A549 (cell line): ENCODE measurements around the gene RAPGEF6. TPM values are rescaled to one million over a fixed set of nuclear protein-coding genes. Genes with fewer than 3 reads are reported as not detected.

Source experiments
- ATAC-seq, 2 experiments: fragments of 200-7000 bp in 1 of 2; fragments of >200 bp in 1 of 2; cut with Nextera tagmentation in 1 of 2; cut with Tn5 transposase in 1 of 2; 3 replicates each; pipeline versions ENCODE4 v1.8.0 to v1.9.1; 2018 to 2020; ENCODE audit warnings: mild to moderate bottlenecking in 1 of 2, moderate library complexity in 1 of 2
- CTCF ChIA-PET: fragments of 300-600 bp; sonication (Branson Sonifier 250); formaldehyde crosslinking; extraction: SDS; loops from one replicate; lab custom pipeline; 2021; ENCODE audit warnings: antibody characterized with exemption, inconsistent platforms; lab: Yijun Ruan, JAX
- POLR2A ChIA-PET: fragments of 350-600 bp; formaldehyde crosslinking; extraction: SDS; loops from one replicate; lab custom pipeline; 2021; ENCODE audit warnings: antibody characterized with exemption, inconsistent platforms; lab: Yijun Ruan, JAX
- DNase-seq, 2 experiments: peaks; one replicate each; pipeline versions ENCODE4 v3.0.0 to v3.0.0-alpha.2; 2011 to 2016; ENCODE audit warnings: low read depth in 1 of 2, low spot score in 1 of 2
- FAIRE-seq: peaks from 2 replicates; lab custom pipeline; 2011; peaks lifted over from hg19 to GRCh38; lab: Jason Lieb, UNC
- H3K27ac ChIP-seq, 2 experiments: fragments of >200 bp; sonication (Bioruptor Twin); formaldehyde crosslinking; 3 replicates each; pipeline ENCODE4 v1.5.1; 2016 to 2017
- H3K4me1 ChIP-seq: fragments of >200 bp; sonication (Bioruptor Twin); formaldehyde crosslinking; 3 replicates; pipeline ENCODE4 v1.6.1; 2016
- H3K4me2 ChIP-seq: fragments of >200 bp; sonication (Bioruptor Twin); formaldehyde crosslinking; 3 replicates; pipeline ENCODE4 v1.6.1; 2016
- H3K4me3 ChIP-seq: fragments of >200 bp; sonication (Bioruptor Twin); formaldehyde crosslinking; 3 replicates; pipeline ENCODE4 v1.5.1; 2016
- H3K9me3 ChIP-seq: fragments of >200 bp; sonication (Bioruptor Twin); formaldehyde crosslinking; 3 replicates; pipeline ENCODE4 v1.6.1; 2016
- CBX2 ChIP-seq: fragments of 200-600 bp; sonication (generic); IDR thresholded peaks from 2 replicates; pipeline ENCODE4 v1.6.1; 2016; ENCODE audit warnings: low read depth, mild to moderate bottlenecking, borderline replicate concordance
- CEBPB ChIP-seq, 2 experiments: fragments of >200 bp in 1 of 2; sonication (Bioruptor Twin) in 1 of 2; formaldehyde crosslinking in 1 of 2; IDR thresholded peaks; 2 replicates each; pipeline ENCODE4 v1.6.1; 2012 to 2016
- CHD4 ChIP-seq: fragments of 200-600 bp; sonication (generic); IDR thresholded peaks from 2 replicates; pipeline ENCODE4 v1.6.1; 2016; ENCODE audit warnings: antibody characterized with exemption, mild to moderate bottlenecking, borderline replicate concordance
- ESRRA ChIP-seq: fragments of 150-350 bp; IDR thresholded peaks from 2 replicates; pipeline ENCODE4 v1.6.1; 2014; ENCODE audit warnings: mild to moderate bottlenecking, low read length, borderline replicate concordance
- FOSB ChIP-seq: fragments of 250-450 bp; sonication (Bioruptor Pico); IDR thresholded peaks from 2 replicates; pipeline ENCODE4 v1.5.0; 2020; ENCODE audit warnings: mild to moderate bottlenecking, moderate library complexity
- HEYL ChIP-seq: fragments of 250-450 bp; sonication (Bioruptor Pico); IDR thresholded peaks from 2 replicates; pipeline ENCODE4 v1.8.0; 2021; ENCODE audit warnings: mild to moderate bottlenecking, moderate library complexity
- JUN ChIP-seq, 2 experiments: fragments of >200 bp; sonication (Bioruptor Twin); formaldehyde crosslinking; IDR thresholded peaks; 2 replicates in 1 of 2; 3 replicates in 1 of 2; pipeline ENCODE4 v1.6.1; 2016 to 2017
- JUNB ChIP-seq: fragments of >200 bp; sonication (Bioruptor Twin); formaldehyde crosslinking; IDR thresholded peaks from 2 replicates; pipeline ENCODE4 v1.6.1; 2016
- KDM5A ChIP-seq: fragments of 200-600 bp; sonication (generic); IDR thresholded peaks from 2 replicates; pipeline ENCODE4 v1.6.1; 2016; ENCODE audit warnings: antibody characterized with exemption, mild to moderate bottlenecking
- MYC ChIP-seq: IDR thresholded peaks from 2 replicates; pipeline ENCODE4 v1.6.1; 2012; ENCODE audit warnings: mild to moderate bottlenecking, inconsistent platforms, low read length, improper control_type of control experiment, borderline replicate concordance
- NFE2L2 ChIP-seq: fragments of 150-350 bp; conservative IDR thresholded peaks from 2 replicates; pipeline ENCODE4 v1.6.1; 2014; ENCODE audit warnings: low read length
- NR3C1 ChIP-seq: fragments of >200 bp; sonication (Bioruptor Twin); formaldehyde crosslinking; IDR thresholded peaks from 3 replicates; pipeline ENCODE4 v1.6.1; 2017
- POLR2AphosphoS2 ChIP-seq: conservative IDR thresholded peaks from 2 replicates; pipeline ENCODE4 v1.6.1; 2012; ENCODE audit warnings: low read length, improper control_type of control experiment, inconsistent platforms
- RNF2 ChIP-seq: fragments of 200-600 bp; sonication (generic); IDR thresholded peaks from 2 replicates; pipeline ENCODE4 v1.6.1; 2016; ENCODE audit warnings: low read depth, mild to moderate bottlenecking, antibody characterized with exemption, moderate library complexity, borderline replicate concordance
- SMC3 ChIP-seq: fragments of >200 bp; sonication (Bioruptor Twin); formaldehyde crosslinking; IDR thresholded peaks from 3 replicates; pipeline ENCODE4 v1.6.1; 2018; ENCODE audit warnings: inconsistent platforms
- ZSCAN20 ChIP-seq: fragments of 250-450 bp; sonication (Bioruptor Pico); IDR thresholded peaks from 2 replicates; pipeline ENCODE4 v1.8.0; 2022; ENCODE audit warnings: mild to moderate bottlenecking, moderate library complexity
- WGBS: methylation state at CpG from one replicate; pipeline ENCODE4 v1.1.6; 2017; ENCODE audit errors: missing lambda C conversion rate; 5-methylcytosine and 5-hydroxymethylcytosine counted together
- polyA plus RNA-seq, 4 experiments: library from polyadenylated mRNA; depleted of rRNA in 3 of 4; stranded (reverse); fragments of >200 nt; fragmentation: RNase III in 1 of 4; extraction: RNeasy Plus Mini Kit Qiagen cat#74134 plus additional on column Dnase treatment in 1 of 4; gene quantifications; 2 replicates in 3 of 4; 3 replicates in 1 of 4; pipeline ENCODE4 v1.2.3, GENCODE V29; 2011 to 2017
- TF ChIP-seq, protein P1 (sequence below): fragments of 450-650 bp; IDR thresholded peaks from 2 replicates; pipeline ENCODE4 v1.6.1; 2014; ENCODE audit warnings: antibody characterized with exemption
- TF ChIP-seq, protein P2 (sequence below): fragments of 150-350 bp; IDR thresholded peaks from 2 replicates; pipeline ENCODE4 v1.6.1; 2014; ENCODE audit warnings: low read depth, mild to moderate bottlenecking, low read length
- TF ChIP-seq, protein P3 (sequence below): fragments of >200 bp; sonication (Bioruptor Twin); formaldehyde crosslinking; IDR thresholded peaks from 3 replicates; pipeline ENCODE4 v1.5.1; 2016
- TF ChIP-seq, protein P4 (sequence below): IDR thresholded peaks from 2 replicates; pipeline ENCODE4 v1.6.1; 2012
- TF ChIP-seq, protein P5 (sequence below): fragments of 250-450 bp; sonication (Bioruptor Pico); IDR thresholded peaks from 2 replicates; pipeline ENCODE4 v1.5.0; 2020; ENCODE audit warnings: low read depth, mild to moderate bottlenecking, moderate library complexity
- TF ChIP-seq, protein P6 (sequence below): fragments of >200 bp; sonication (Bioruptor Twin); formaldehyde crosslinking; IDR thresholded peaks from 3 replicates; pipeline ENCODE4 v1.6.1; 2016
- TF ChIP-seq, protein P7 (sequence below): IDR thresholded peaks from 2 replicates; pipeline ENCODE4 v1.6.1; 2012
- TF ChIP-seq, protein P8 (sequence below): fragments of 250-450 bp; sonication (Bioruptor Pico); IDR thresholded peaks from 2 replicates; pipeline ENCODE4 v1.5.0; 2021; ENCODE audit warnings: mild to moderate bottlenecking, moderate library complexity, borderline replicate concordance

RAPGEF6 gene
- polyA plus RNA-seq, 2 of the 4 experiments (the other 2 are of a cell fraction), result 5.9 to 15.2 TPM

DNA sequence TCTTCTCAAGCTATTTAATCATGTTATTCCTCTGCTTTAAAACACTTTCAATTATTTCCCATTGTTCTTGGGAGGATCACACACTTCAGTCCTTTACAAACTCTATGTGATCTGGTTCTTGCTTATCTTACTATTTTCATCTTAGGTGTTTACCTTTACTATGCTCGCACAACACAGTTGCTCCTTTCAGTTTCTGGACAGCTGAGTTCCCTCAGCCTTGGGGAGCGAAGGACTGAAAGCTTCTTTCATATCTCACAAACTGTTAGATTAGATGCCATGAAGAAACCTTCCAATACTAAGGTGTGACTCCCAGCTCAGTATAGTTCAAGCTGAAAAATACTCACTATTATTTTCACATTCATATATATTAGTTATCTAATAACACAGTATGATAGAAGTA, 253.3 kb downstream of the RAPGEF6 start:
- CTCF ChIA-PET, result interaction anchor here (0.6 to 4.5 kb wide), 19 partner anchors 9 to 1025 kb away, joined by 3 to 19 read pairs (median 4); no protein-coding TSS in a partner anchor
- no peaks in the 10 kb centered on the region for H3K9me3 ChIP-seq
- DNase-seq (no peak), FAIRE-seq (no peak), ATAC-seq (no peak; a peak in 1 of 6 replicates)
- WGBS, result 98% methylated on average over 2 of the region's 2 CpGs
- peaks cover 49% of the 10 kb centered on the region for H3K4me1 ChIP-seq
- 0 out of 6 replicates have a peak overlapping the region, but pooled peaks of 1 of the 2 experiments have one; percentile 18 for H3K27ac ChIP-seq
- TF ChIP-seq JUN (IDR thresholded peaks at IDR 0.05) (no peak), MYC (no peak), ESRRA (no peak), POLR2AphosphoS2 (no peak), JUNB (no peak), ZSCAN20 (CRISPR knock-in tag) (no peak), SMC3 (no peak), KDM5A (no peak), CHD4 (no peak), NFE2L2 (no peak)
- TF ChIP-seq, protein P1, sequence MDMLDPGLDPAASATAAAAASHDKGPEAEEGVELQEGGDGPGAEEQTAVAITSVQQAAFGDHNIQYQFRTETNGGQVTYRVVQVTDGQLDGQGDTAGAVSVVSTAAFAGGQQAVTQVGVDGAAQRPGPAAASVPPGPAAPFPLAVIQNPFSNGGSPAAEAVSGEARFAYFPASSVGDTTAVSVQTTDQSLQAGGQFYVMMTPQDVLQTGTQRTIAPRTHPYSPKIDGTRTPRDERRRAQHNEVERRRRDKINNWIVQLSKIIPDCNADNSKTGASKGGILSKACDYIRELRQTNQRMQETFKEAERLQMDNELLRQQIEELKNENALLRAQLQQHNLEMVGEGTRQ, result no peak
- TF ChIP-seq, protein P2, sequence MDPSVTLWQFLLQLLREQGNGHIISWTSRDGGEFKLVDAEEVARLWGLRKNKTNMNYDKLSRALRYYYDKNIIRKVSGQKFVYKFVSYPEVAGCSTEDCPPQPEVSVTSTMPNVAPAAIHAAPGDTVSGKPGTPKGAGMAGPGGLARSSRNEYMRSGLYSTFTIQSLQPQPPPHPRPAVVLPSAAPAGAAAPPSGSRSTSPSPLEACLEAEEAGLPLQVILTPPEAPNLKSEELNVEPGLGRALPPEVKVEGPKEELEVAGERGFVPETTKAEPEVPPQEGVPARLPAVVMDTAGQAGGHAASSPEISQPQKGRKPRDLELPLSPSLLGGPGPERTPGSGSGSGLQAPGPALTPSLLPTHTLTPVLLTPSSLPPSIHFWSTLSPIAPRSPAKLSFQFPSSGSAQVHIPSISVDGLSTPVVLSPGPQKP, result no peak
- TF ChIP-seq, protein P3, sequence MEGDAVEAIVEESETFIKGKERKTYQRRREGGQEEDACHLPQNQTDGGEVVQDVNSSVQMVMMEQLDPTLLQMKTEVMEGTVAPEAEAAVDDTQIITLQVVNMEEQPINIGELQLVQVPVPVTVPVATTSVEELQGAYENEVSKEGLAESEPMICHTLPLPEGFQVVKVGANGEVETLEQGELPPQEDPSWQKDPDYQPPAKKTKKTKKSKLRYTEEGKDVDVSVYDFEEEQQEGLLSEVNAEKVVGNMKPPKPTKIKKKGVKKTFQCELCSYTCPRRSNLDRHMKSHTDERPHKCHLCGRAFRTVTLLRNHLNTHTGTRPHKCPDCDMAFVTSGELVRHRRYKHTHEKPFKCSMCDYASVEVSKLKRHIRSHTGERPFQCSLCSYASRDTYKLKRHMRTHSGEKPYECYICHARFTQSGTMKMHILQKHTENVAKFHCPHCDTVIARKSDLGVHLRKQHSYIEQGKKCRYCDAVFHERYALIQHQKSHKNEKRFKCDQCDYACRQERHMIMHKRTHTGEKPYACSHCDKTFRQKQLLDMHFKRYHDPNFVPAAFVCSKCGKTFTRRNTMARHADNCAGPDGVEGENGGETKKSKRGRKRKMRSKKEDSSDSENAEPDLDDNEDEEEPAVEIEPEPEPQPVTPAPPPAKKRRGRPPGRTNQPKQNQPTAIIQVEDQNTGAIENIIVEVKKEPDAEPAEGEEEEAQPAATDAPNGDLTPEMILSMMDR, result no peak
- TF ChIP-seq, protein P4, sequence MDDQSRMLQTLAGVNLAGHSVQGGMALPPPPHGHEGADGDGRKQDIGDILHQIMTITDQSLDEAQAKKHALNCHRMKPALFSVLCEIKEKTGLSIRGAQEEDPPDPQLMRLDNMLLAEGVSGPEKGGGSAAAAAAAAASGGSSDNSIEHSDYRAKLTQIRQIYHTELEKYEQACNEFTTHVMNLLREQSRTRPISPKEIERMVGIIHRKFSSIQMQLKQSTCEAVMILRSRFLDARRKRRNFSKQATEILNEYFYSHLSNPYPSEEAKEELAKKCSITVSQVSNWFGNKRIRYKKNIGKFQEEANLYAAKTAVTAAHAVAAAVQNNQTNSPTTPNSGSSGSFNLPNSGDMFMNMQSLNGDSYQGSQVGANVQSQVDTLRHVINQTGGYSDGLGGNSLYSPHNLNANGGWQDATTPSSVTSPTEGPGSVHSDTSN, result no peak
- TF ChIP-seq, protein P5, sequence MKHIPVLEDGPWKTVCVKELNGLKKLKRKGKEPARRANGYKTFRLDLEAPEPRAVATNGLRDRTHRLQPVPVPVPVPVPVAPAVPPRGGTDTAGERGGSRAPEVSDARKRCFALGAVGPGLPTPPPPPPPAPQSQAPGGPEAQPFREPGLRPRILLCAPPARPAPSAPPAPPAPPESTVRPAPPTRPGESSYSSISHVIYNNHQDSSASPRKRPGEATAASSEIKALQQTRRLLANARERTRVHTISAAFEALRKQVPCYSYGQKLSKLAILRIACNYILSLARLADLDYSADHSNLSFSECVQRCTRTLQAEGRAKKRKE (CRISPR knock-in tag), result no peak
- H3K4me2 ChIP-seq, result no peak overlapping the region
- POLR2A ChIA-PET, result interaction anchor here (1.0 kb wide), 2 partner anchors 118 to 216 kb away, joined by 3 read pairs; partner anchors contain the start of gene CDC42SE2
- H3K4me3 ChIP-seq, result no peak overlapping the region

DNA sequence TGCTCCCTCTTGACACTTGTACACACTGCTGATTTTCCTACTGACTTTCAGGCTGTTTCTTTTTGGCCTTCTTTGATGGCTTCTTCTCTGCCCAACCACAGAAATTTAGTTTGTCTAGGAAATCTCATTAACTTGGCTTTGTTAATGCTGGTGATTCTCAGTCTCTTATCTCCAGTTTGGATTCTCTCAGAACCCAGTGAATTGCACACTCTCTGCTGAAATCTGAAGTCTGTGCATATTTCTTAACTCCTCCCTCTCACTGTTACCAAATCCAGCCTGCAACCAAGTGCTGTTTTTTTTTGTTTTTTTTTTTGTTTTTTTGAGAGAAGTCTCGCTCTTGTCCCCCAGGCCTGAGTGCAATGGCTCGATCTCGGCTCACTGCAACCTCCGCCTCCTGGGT, 254.0 kb downstream of the RAPGEF6 start:
- ChIA-PET CTCF (interaction anchor here (1.0 to 1.2 kb wide), 2 partner anchors 18 to 217 kb away, joined by 3 to 6 read pairs; no protein-coding TSS in a partner anchor), POLR2A (no interaction called here)
- WGBS, result 95% methylated on average over 4 of the region's 4 CpGs
- FAIRE-seq, result no peak
- Histone ChIP-seq H3K9me3 (no peaks in the 10 kb centered on the region), H3K4me1 (peaks cover 49% of the 10 kb centered on the region), H3K4me3 (no peak overlapping the region), H3K4me2 (no peak overlapping the region), H3K27ac (peak overlapping the region in 1 of 2 experiments; percentile 87; a peak in 3 of 6 replicates)
- ATAC-seq, result no peak
- DNase-seq, result no peak
- TF ChIP-seq, protein P6, sequence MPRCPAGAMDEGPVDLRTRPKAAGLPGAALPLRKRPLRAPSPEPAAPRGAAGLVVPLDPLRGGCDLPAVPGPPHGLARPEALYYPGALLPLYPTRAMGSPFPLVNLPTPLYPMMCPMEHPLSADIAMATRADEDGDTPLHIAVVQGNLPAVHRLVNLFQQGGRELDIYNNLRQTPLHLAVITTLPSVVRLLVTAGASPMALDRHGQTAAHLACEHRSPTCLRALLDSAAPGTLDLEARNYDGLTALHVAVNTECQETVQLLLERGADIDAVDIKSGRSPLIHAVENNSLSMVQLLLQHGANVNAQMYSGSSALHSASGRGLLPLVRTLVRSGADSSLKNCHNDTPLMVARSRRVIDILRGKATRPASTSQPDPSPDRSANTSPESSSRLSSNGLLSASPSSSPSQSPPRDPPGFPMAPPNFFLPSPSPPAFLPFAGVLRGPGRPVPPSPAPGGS, result no peak
- TF ChIP-seq, protein P7, sequence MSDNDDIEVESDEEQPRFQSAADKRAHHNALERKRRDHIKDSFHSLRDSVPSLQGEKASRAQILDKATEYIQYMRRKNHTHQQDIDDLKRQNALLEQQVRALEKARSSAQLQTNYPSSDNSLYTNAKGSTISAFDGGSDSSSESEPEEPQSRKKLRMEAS, result no peak
- no peak for TF ChIP-seq CBX2
- TF ChIP-seq, protein P1, result no peak
- no peak for TF ChIP-seq NR3C1
- no peak for TF ChIP-seq CEBPB (IDR thresholded peaks at IDR 0.05)
- no peak for TF ChIP-seq JUNB
- TF ChIP-seq, protein P8, sequence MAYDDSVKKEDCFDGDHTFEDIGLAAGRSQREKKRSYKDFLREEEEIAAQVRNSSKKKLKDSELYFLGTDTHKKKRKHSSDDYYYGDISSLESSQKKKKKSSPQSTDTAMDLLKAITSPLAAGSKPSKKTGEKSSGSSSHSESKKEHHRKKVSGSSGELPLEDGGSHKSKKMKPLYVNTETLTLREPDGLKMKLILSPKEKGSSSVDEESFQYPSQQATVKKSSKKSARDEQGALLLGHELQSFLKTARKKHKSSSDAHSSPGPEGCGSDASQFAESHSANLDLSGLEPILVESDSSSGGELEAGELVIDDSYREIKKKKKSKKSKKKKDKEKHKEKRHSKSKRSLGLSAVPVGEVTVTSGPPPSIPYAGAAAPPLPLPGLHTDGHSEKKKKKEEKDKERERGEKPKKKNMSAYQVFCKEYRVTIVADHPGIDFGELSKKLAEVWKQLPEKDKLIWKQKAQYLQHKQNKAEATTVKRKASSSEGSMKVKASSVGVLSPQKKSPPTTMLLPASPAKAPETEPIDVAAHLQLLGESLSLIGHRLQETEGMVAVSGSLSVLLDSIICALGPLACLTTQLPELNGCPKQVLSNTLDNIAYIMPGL (CRISPR knock-in tag), result no peak
- TF ChIP-seq FOSB (CRISPR knock-in tag), result no peak
- no peak for TF ChIP-seq RNF2
- TF ChIP-seq HEYL (CRISPR knock-in tag), result no peak
- TF ChIP-seq, protein P5 (CRISPR knock-in tag), result no peak
- TF ChIP-seq KDM5A, result no peak
